ENCODE data around the gene MRPL17. TPM values are rescaled to one million over a fixed set of nuclear protein-coding genes. Genes with fewer than 3 reads are reported as not detected.
"Not testable (repeated sequence)": the region's sequence is repeated elsewhere in the genome, so short reads cannot be mapped to it uniquely, and the experiment has no call there.

The MRPL17 gene
- total and polyA plus RNA-seq, 2 donors (not counting 1 experiment from before 2014, with no cell fraction given): 44.4 to 53.2 TPM

GRCh38 chr11:6686006-6686405 lies 2.9 kb upstream of the MRPL17 start:
- no peak overlapping the region for H3K4me2 ChIP-seq (ENCODE audit: extremely low read depth, insufficient read depth, low read length)
- H3K9me3 ChIP-seq (ENCODE audit: control insufficient read depth, insufficient read depth, low read depth, low read length): no peaks in the 10 kb centered on the region
- no peak for DNase-seq (ENCODE audit: low read depth in 2 of 2)
- H3K27me3 ChIP-seq (ENCODE audit: control insufficient read depth, insufficient read depth, low read length): no peaks in the 10 kb centered on the region
- no peaks in the 10 kb centered on the region for H3K36me3 ChIP-seq (ENCODE audit: control insufficient read depth, insufficient read depth, low read length)
- H3K27ac ChIP-seq (ENCODE audit: insufficient read depth, low read length): no peak overlapping the region
- no peak overlapping the region for H3K4me3 ChIP-seq (replicated peaks in 1 of 4; ENCODE audit: control extremely low read depth in 1 of 4, insufficient read depth in 1 of 4, low read depth in 3 of 4, low read length in 4 of 4)
- TF ChIP-seq EZH2 (IDR thresholded peaks at IDR 0.05; ENCODE audit: low read length, missing control alignments) (no peak), CTCF (conservative IDR thresholded peaks at IDR 0.05 in 1 of 2, IDR thresholded peaks at IDR 0.05 in 1 of 2; ENCODE audit: low read depth in 1 of 2, low read length in 2 of 2) (no peak)
- H3K79me2 ChIP-seq (ENCODE audit: control insufficient read depth, insufficient read depth, low read length): peaks cover 20% of the 10 kb centered on the region
- no peaks in the 10 kb centered on the region for H4K20me1 ChIP-seq (ENCODE audit: control insufficient read depth, extremely low read depth, insufficient read depth, low read length)
- no peak overlapping the region for H3K9ac ChIP-seq (ENCODE audit: insufficient read depth, low read length)
- peaks cover 3% of the 10 kb centered on the region for H3K4me1 ChIP-seq (ENCODE audit: control insufficient read depth, extremely low read depth, insufficient read depth, low read length)
- no peak overlapping the region for H2AFZ ChIP-seq (ENCODE audit: low read length)

- Histone ChIP-seq H3K27ac (ENCODE audit: insufficient read depth, low read length) (peak overlapping the region; percentile 76), H3K4me3 (replicated peaks in 1 of 4; ENCODE audit: control extremely low read depth in 1 of 4, insufficient read depth in 1 of 4, low read depth in 3 of 4, low read length in 4 of 4) (peak overlapping the region in 2 of 4 experiments; percentile 53 to 61), H3K79me2 (ENCODE audit: control insufficient read depth, insufficient read depth, low read length) (peaks cover 26% of the 10 kb centered on the region), H3K4me2 (ENCODE audit: extremely low read depth, insufficient read depth, low read length) (peak overlapping the region; percentile 90)
- not testable (repeated sequence) for H3K36me3 ChIP-seq (ENCODE audit: control insufficient read depth, insufficient read depth, low read length); H3K4me1 ChIP-seq (ENCODE audit: control insufficient read depth, extremely low read depth, insufficient read depth, low read length); H2AFZ ChIP-seq (ENCODE audit: low read length); H4K20me1 ChIP-seq (ENCODE audit: control insufficient read depth, extremely low read depth, insufficient read depth, low read length); DNase-seq (ENCODE audit: low read depth in 2 of 2); H3K9ac ChIP-seq (ENCODE audit: insufficient read depth, low read length); H3K27me3 ChIP-seq (ENCODE audit: control insufficient read depth, insufficient read depth, low read length); H3K9me3 ChIP-seq (ENCODE audit: control insufficient read depth, insufficient read depth, low read depth, low read length)
Observed at GRCh38 chr11:6684068-6684467, 928 bp upstream of the MRPL17 start.

- no peak for DNase-seq (ENCODE audit: low read depth in 2 of 2)
- no peaks in the 10 kb centered on the region for H4K20me1 ChIP-seq (ENCODE audit: control insufficient read depth, extremely low read depth, insufficient read depth, low read length)
- no peaks in the 10 kb centered on the region for H3K9me3 ChIP-seq (ENCODE audit: control insufficient read depth, insufficient read depth, low read depth, low read length)
- H3K4me1 ChIP-seq (ENCODE audit: control insufficient read depth, extremely low read depth, insufficient read depth, low read length): peaks cover 3% of the 10 kb centered on the region
- H3K36me3 ChIP-seq (ENCODE audit: control insufficient read depth, insufficient read depth, low read length): no peaks in the 10 kb centered on the region
- TF ChIP-seq EZH2 (IDR thresholded peaks at IDR 0.05; ENCODE audit: low read length, missing control alignments) (no peak), CTCF (conservative IDR thresholded peaks at IDR 0.05 in 1 of 2, IDR thresholded peaks at IDR 0.05 in 1 of 2; ENCODE audit: low read depth in 1 of 2, low read length in 2 of 2) (no peak)
- H3K27ac ChIP-seq (ENCODE audit: insufficient read depth, low read length): peak overlapping the region; percentile 69
- no peaks in the 10 kb centered on the region for H3K27me3 ChIP-seq (ENCODE audit: control insufficient read depth, insufficient read depth, low read length)
- peak overlapping the region; percentile 88 for H3K4me2 ChIP-seq (ENCODE audit: extremely low read depth, insufficient read depth, low read length)
- peak overlapping the region; percentile 97 for H2AFZ ChIP-seq (ENCODE audit: low read length)
- H3K79me2 ChIP-seq (ENCODE audit: control insufficient read depth, insufficient read depth, low read length): peaks cover 26% of the 10 kb centered on the region
- H3K9ac ChIP-seq (ENCODE audit: insufficient read depth, low read length): peak overlapping the region; percentile 77
- peak overlapping the region; percentile 89 to 98 (median 95) for H3K4me3 ChIP-seq (replicated peaks in 1 of 4; ENCODE audit: control extremely low read depth in 1 of 4, insufficient read depth in 1 of 4, low read depth in 3 of 4, low read length in 4 of 4)
Observed at GRCh38 chr11:6682591-6682935, 577 bp downstream of the MRPL17 start.

All from fibroblast of lung (primary cell).